Caco-2 (cell line): ENCODE measurements around the gene PDE9A. TPM values are rescaled to one million over a fixed set of nuclear protein-coding genes. Genes with fewer than 3 reads are reported as not detected.

Experiments
- BruUV-seq: library from RNA; stranded (reverse); fragments of 400-500 nt; replicated peaks from 2 replicates; lab custom pipeline; 2021; lab: Mats Ljungman, UMichigan
- CTCF ChIA-PET: fragments of 300-600 bp; sonication (Branson Sonifier 250); formaldehyde crosslinking; loops from one replicate; lab custom pipeline; 2022; ENCODE audit warnings: antibody characterized with exemption; lab: Charles Lee
- POLR2A ChIA-PET: fragments of 300-600 bp; sonication (Branson Sonifier 250); formaldehyde crosslinking; loops from one replicate; lab custom pipeline; 2022; ENCODE audit warnings: antibody characterized with exemption; lab: Charles Lee
- DNase-seq, 2 experiments: peaks; one replicate each; pipeline versions ENCODE4 v3.0.0 to v3.0.0-alpha.2; 2020 to 2022
- H3K27me3 ChIP-seq: replicated peaks from 2 replicates; pipeline ENCODE4 v1.6.0; 2011; ENCODE audit warnings: low read length; ENCODE audit not compliant: control insufficient read depth, insufficient read depth
- H3K36me3 ChIP-seq: 2 replicates; pipeline ENCODE4 v1.5.1; 2011; ENCODE audit warnings: low read length; ENCODE audit not compliant: control insufficient read depth, insufficient read depth
- H3K4me1 ChIP-seq: fragments of 250-450 bp; sonication (Bioruptor Pico); 2 replicates; pipeline ENCODE4 v1.5.1; 2020; ENCODE audit warnings: mild to moderate bottlenecking
- H3K4me3 ChIP-seq: 2 replicates; pipeline ENCODE4 v1.5.1; 2011; ENCODE audit warnings: low read depth, mild to moderate bottlenecking, control low read depth, low read length
- H3K9me3 ChIP-seq: fragments of 250-450 bp; sonication (Bioruptor Pico); 2 replicates; pipeline ENCODE4 v1.5.1; 2020; ENCODE audit warnings: mild to moderate bottlenecking, moderate library complexity
- H3K27ac Mint-ChIP-seq: one replicate; pipeline ENCODE4 v1.8.0; 2022; ENCODE audit warnings: mixed read lengths; ENCODE audit not compliant: unreplicated experiment
- H3K27me3 Mint-ChIP-seq: one replicate; pipeline ENCODE4 v1.8.0; 2022; ENCODE audit warnings: mixed read lengths; ENCODE audit not compliant: insufficient read depth, unreplicated experiment
- H3K36me3 Mint-ChIP-seq: one replicate; pipeline ENCODE4 v1.8.0; 2022; ENCODE audit warnings: mild to moderate bottlenecking, mixed read lengths; ENCODE audit not compliant: insufficient read depth, unreplicated experiment
- H3K4me1 Mint-ChIP-seq: one replicate; pipeline ENCODE4 v1.8.0; 2022; ENCODE audit warnings: low read depth, mixed read lengths; ENCODE audit not compliant: unreplicated experiment
- H3K4me3 Mint-ChIP-seq: one replicate; pipeline ENCODE4 v1.8.0; 2022; ENCODE audit warnings: mild to moderate bottlenecking, moderate library complexity, mixed read lengths; ENCODE audit not compliant: unreplicated experiment
- H3K9me3 Mint-ChIP-seq: one replicate; pipeline ENCODE4 v1.8.0; 2022; ENCODE audit warnings: mixed read lengths; ENCODE audit not compliant: unreplicated experiment
- CTCF ChIP-seq, 2 experiments: fragments of 200-600 bp in 1 of 2; IDR thresholded peaks; 1 replicate in 1 of 2; 2 replicates in 1 of 2; pipeline versions ENCODE4 v1.5.1 to v1.8.0; 2011 to 2022; ENCODE audit warnings: antibody characterized with exemption in 1 of 2, control low read depth in 1 of 2, inconsistent platforms in 1 of 2, low read depth in 1 of 2, low read length in 1 of 2, mild to moderate bottlenecking in 1 of 2, moderate library complexity in 1 of 2; ENCODE audit not compliant: insufficient read depth in 1 of 2, severe bottlenecking in 1 of 2, unreplicated experiment in 1 of 2
- intact Hi-C: fragments of 100-400 bp; cut with micrococcal nuclease; formaldehyde crosslinking; loops from one replicate; pipeline ENCODE4 v1.10.0; 2022; ENCODE audit not compliant: unreplicated experiment
- total RNA-seq: library from RNA; stranded (reverse); gene quantifications from 2 replicates; pipeline ENCODE4 v1.2.3, GENCODE V29; 2022

The PDE9A gene
- total RNA-seq, 1 experiment from 2014 or later, result 9.7 TPM

GRCh38 chr21:42632336-42632751 lies 21.1 kb upstream of the PDE9A start:
- no peak overlapping the region for H3K4me3 Mint-ChIP-seq
- no peaks in the 10 kb centered on the region for H3K27me3 Mint-ChIP-seq
- BruUV-seq, result no TSS peak
- POLR2A ChIA-PET, result no interaction called here
- no peak overlapping the region for H3K27ac Mint-ChIP-seq
- no peaks in the 10 kb centered on the region for H3K27me3 ChIP-seq
- H3K4me1 ChIP-seq, result no peaks in the 10 kb centered on the region
- H3K36me3 ChIP-seq, result no peaks in the 10 kb centered on the region
- no peak overlapping the region for H3K4me3 ChIP-seq
- intact Hi-C loops, result no loop called here
- TF ChIP-seq CTCF (IDR thresholded peaks at IDR 0.05; ENCODE audit: insufficient read depth in 1 of 2, low read depth in 1 of 2, low read length in 1 of 2, severe bottlenecking in 1 of 2, unreplicated experiment in 1 of 2), result no peak
- no peaks in the 10 kb centered on the region; the same call in 1 of the 2 replicates for H3K9me3 ChIP-seq
- no peaks in the 10 kb centered on the region for H3K4me1 Mint-ChIP-seq
- CTCF ChIA-PET, result no interaction called here
- no peak for DNase-seq
- no peaks in the 10 kb centered on the region for H3K9me3 Mint-ChIP-seq
- no peaks in the 10 kb centered on the region for H3K36me3 Mint-ChIP-seq

- Histone ChIP-seq H3K9me3 (no peaks in the 10 kb centered on the region; the same call in 1 of the 2 replicates), H3K4me1 (no peaks in the 10 kb centered on the region), H3K36me3 (no peaks in the 10 kb centered on the region), H3K27me3 (no peaks in the 10 kb centered on the region), H3K4me3 (no peak overlapping the region)
- ChIA-PET CTCF (no interaction called here), POLR2A (no interaction called here)
- no TSS peak for BruUV-seq
- Mint-ChIP-seq H3K4me1 (no peaks in the 10 kb centered on the region), H3K4me3 (no peak overlapping the region), H3K36me3 (no peaks in the 10 kb centered on the region), H3K27ac (no peak overlapping the region), H3K27me3 (no peaks in the 10 kb centered on the region), H3K9me3 (no peaks in the 10 kb centered on the region)
- DNase-seq, result no peak
- no peak for TF ChIP-seq CTCF (IDR thresholded peaks at IDR 0.05; ENCODE audit: insufficient read depth in 1 of 2, low read depth in 1 of 2, low read length in 1 of 2, severe bottlenecking in 1 of 2, unreplicated experiment in 1 of 2)
- intact Hi-C loops, result no loop called here
Observed at GRCh38 chr21:42632771-42633690, 20.4 kb upstream of the PDE9A start.

- H3K9me3 Mint-ChIP-seq, result no peaks in the 10 kb centered on the region
- CTCF ChIA-PET, result no interaction called here
- H3K4me3 Mint-ChIP-seq, result no peak overlapping the region
- no peaks in the 10 kb centered on the region for H3K4me1 ChIP-seq
- no peak overlapping the region for H3K27ac Mint-ChIP-seq
- DNase-seq, result no peak
- intact Hi-C loops, result no loop called here
- H3K4me3 ChIP-seq, result no peak overlapping the region
- no peaks in the 10 kb centered on the region for H3K9me3 ChIP-seq
- no peak for TF ChIP-seq CTCF (IDR thresholded peaks at IDR 0.05; ENCODE audit: insufficient read depth in 1 of 2, low read depth in 1 of 2, low read length in 1 of 2, severe bottlenecking in 1 of 2, unreplicated experiment in 1 of 2)
- no TSS peak for BruUV-seq
- POLR2A ChIA-PET, result no interaction called here
- H3K36me3 Mint-ChIP-seq, result no peaks in the 10 kb centered on the region
- no peaks in the 10 kb centered on the region for H3K4me1 Mint-ChIP-seq
- H3K27me3 ChIP-seq, result no peaks in the 10 kb centered on the region
- H3K36me3 ChIP-seq, result no peaks in the 10 kb centered on the region
- H3K27me3 Mint-ChIP-seq, result no peaks in the 10 kb centered on the region
Observed at GRCh38 chr21:42633858-42634257, 19.6 kb upstream of the PDE9A start.
